Parathyroid adenoma (tissue), 2 donors: ENCODE data around the gene EIF4G1.

Experiments used
- H2AFZ ChIP-seq: fragments of 300-600 bp; sonication (generic); one replicate; pipeline ENCODE4 v1.7.0; 2017; ENCODE audit warnings: antibody characterized with exemption, mild to moderate bottlenecking
- H3K27ac ChIP-seq: fragments of 300-600 bp; sonication (generic); one replicate; pipeline ENCODE4 v1.7.0; 2017
- H3K27me3 ChIP-seq: fragments of 300-600 bp; sonication (generic); one replicate; pipeline ENCODE4 v1.7.0; 2017; ENCODE audit warnings: low read length; ENCODE audit not compliant: control insufficient read depth, insufficient read depth
- H3K36me3 ChIP-seq: fragments of 300-600 bp; sonication (generic); one replicate; pipeline ENCODE4 v1.7.0; 2017; ENCODE audit warnings: low read length; ENCODE audit not compliant: control insufficient read depth, insufficient read depth
- H3K4me1 ChIP-seq: fragments of 300-600 bp; sonication (generic); one replicate; pipeline ENCODE4 v1.7.0; 2017; ENCODE audit warnings: control low read depth
- H3K4me2 ChIP-seq: fragments of 300-600 bp; sonication (generic); one replicate; pipeline ENCODE4 v1.7.0; 2017; ENCODE audit warnings: low read length
- H3K4me3 ChIP-seq: fragments of 300-600 bp; sonication (generic); one replicate; pipeline ENCODE4 v1.7.0; 2017; ENCODE audit warnings: low read depth, low read length
- H3K79me2 ChIP-seq: fragments of 300-600 bp; sonication (generic); one replicate; pipeline ENCODE4 v1.7.0; 2017; ENCODE audit warnings: control low read depth
- H3K9ac ChIP-seq: fragments of 300-600 bp; sonication (generic); one replicate; pipeline ENCODE4 v1.7.0; 2017; ENCODE audit warnings: mild to moderate bottlenecking
- H3K9me3 ChIP-seq: fragments of 300-600 bp; sonication (generic); one replicate; pipeline ENCODE4 v1.7.0; 2017; ENCODE audit warnings: low read length; ENCODE audit not compliant: control insufficient read depth
- TF ChIP-seq, protein P1 (sequence below): fragments of 300-600 bp; sonication (generic); IDR thresholded peaks from one replicate; pipeline ENCODE4 v1.7.0; 2017; ENCODE audit warnings: antibody characterized with exemption, mild to moderate bottlenecking
- donor health status: primary hyperparathyroidism.

Gene EIF4G1

DNA sequence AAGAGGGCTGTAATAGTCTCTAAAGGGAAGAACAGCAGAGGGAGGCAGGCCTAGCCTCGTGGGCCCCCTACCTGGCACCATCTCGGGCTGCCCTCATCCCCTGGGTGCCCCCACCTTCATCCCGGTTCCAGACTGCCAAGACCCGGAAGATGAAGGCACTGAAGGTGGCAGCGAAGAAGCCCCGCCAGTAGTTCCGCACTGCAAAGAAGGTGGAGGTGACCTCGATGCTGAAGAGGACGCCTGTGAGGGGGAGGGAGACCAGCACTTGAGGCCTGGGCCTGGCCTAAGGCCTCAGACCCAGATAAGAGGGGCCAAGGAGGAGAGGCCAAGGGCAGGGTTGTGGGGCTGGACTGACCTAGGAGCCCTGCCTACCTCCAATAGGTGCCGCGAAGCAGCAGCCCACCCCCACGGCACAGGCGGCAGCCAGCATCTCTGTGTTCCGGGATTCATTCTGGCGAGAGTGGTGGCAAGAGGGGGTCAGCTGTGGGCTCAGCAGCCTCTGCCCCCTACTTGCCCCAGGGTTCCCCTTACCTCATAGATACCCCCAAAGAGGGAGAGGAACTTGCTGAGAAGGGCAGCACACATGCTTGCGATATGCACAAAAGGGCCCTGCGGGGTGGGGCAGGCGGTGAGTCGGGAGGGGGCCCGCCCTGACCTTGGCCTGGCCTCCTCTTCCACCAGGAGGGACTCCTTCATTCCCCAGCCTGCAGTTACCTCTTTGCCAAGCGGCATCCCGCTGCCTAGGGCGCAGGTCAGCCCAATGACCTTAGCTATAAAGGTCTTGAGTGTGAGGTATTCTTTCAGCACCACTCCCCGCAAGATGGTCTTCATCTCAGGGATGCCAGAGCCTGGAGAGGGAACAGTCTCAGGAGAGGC is 43.1 kb downstream of the EIF4G1 start:
- no peaks in the 10 kb centered on the region for H3K9me3 ChIP-seq
- H3K27me3 ChIP-seq, result no peaks in the 10 kb centered on the region
- H3K79me2 ChIP-seq, result peaks cover 3% of the 10 kb centered on the region
- no peak overlapping the region for H2AFZ ChIP-seq
- H3K9ac ChIP-seq, result no peak overlapping the region
- TF ChIP-seq, protein P1, sequence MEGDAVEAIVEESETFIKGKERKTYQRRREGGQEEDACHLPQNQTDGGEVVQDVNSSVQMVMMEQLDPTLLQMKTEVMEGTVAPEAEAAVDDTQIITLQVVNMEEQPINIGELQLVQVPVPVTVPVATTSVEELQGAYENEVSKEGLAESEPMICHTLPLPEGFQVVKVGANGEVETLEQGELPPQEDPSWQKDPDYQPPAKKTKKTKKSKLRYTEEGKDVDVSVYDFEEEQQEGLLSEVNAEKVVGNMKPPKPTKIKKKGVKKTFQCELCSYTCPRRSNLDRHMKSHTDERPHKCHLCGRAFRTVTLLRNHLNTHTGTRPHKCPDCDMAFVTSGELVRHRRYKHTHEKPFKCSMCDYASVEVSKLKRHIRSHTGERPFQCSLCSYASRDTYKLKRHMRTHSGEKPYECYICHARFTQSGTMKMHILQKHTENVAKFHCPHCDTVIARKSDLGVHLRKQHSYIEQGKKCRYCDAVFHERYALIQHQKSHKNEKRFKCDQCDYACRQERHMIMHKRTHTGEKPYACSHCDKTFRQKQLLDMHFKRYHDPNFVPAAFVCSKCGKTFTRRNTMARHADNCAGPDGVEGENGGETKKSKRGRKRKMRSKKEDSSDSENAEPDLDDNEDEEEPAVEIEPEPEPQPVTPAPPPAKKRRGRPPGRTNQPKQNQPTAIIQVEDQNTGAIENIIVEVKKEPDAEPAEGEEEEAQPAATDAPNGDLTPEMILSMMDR, result no peak
- no peak overlapping the region for H3K4me2 ChIP-seq
- no peak overlapping the region for H3K27ac ChIP-seq
- H3K36me3 ChIP-seq, result no peaks in the 10 kb centered on the region
- no peak overlapping the region for H3K4me3 ChIP-seq
- H3K4me1 ChIP-seq, result peaks cover 4% of the 10 kb centered on the region

DNA sequence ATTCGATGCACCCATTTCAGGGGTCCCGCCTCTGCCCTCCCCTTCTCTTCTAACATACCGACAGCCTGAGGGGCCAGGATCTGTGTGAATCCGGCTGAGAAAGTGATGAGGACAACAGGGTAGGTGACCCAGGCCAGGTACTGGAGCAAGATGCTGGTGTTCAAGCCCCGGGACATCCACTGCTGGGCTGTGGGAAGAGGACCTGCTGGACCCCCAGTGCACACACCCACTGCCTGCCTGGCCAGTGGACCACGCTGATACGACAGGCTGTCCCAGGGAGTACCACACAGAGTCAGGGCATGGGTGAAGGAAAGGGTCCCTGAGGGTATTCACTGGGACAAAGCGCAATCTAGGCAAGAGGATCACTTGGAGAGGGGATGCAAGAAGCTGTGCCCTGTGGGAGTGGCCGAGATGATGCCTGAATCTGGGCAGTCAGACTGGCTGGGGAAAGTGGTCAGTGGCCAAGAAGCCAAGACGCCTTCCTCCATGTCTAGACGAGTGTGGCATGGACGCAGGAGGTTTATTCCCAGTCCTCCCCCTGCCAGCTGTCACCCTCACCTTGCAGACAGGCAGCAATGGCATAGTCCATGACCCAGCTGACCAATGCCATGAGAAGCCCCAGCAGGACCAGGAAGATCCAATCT is 43.8 kb downstream of the EIF4G1 start:
- Histone ChIP-seq H3K4me3 (no peak overlapping the region), H3K27me3 (no peaks in the 10 kb centered on the region), H3K9me3 (no peaks in the 10 kb centered on the region), H3K4me1 (peaks cover 4% of the 10 kb centered on the region), H3K9ac (no peak overlapping the region), H3K4me2 (no peak overlapping the region), H3K27ac (no peak overlapping the region), H3K79me2 (peaks cover 3% of the 10 kb centered on the region), H2AFZ (no peak overlapping the region), H3K36me3 (no peaks in the 10 kb centered on the region)
- TF ChIP-seq, protein P1, result no peak

DNA sequence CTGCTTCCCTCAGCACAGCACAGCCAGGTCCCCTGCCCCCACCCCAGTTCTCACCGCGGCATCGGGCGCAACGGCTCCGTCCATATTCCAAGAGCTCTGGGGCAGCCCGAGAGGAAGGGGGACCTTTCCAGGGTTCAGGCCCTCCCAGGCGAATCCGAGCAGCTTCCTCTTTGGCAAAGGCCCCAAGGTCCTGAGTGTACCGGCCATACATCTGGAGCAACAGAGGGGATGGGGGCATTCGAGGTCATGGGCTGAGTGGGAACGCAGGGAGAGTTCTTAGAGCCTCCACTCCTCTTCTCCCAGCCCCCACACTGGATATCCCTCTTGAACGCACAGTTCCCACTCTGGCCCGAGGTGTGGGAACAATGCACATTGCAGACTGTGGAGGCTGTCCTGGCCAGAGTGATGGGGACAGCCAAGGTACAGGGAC is 44.5 kb downstream of the EIF4G1 start:
- Histone ChIP-seq H2AFZ (no peak overlapping the region), H3K4me1 (peaks cover 7% of the 10 kb centered on the region), H3K4me3 (no peak overlapping the region), H3K4me2 (no peak overlapping the region), H3K9me3 (no peaks in the 10 kb centered on the region), H3K79me2 (peaks cover 8% of the 10 kb centered on the region), H3K36me3 (no peaks in the 10 kb centered on the region), H3K9ac (no peak overlapping the region), H3K27ac (no peak overlapping the region), H3K27me3 (no peaks in the 10 kb centered on the region)
- TF ChIP-seq, protein P1, result no peak

DNA sequence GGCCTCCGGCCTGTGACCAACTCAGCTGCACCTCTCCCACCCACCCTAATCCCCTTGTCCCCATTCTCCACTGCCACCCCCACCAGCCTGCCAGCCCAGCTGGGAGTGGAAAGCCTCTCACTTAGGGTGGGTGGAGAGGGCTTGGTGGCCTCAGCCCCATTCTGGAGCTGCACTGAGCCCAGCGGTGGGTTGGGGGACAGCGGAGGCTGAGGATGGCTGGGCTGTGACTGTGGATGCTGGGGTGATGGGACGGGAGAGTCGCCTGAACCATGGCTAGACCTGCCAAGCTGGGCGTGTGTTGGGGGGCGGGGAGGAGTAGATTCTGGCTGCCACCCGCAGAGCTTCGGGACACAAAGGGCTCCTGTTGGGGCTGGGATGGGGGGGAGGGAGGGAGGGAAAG is 45.2 kb downstream of the EIF4G1 start:
- H3K27ac ChIP-seq, result no peak overlapping the region
- H3K36me3 ChIP-seq, result no peaks in the 10 kb centered on the region
- H3K9me3 ChIP-seq, result no peaks in the 10 kb centered on the region
- peaks cover 12% of the 10 kb centered on the region for H3K79me2 ChIP-seq
- H3K27me3 ChIP-seq, result no peaks in the 10 kb centered on the region
- TF ChIP-seq, protein P1, result no peak
- no peak overlapping the region for H2AFZ ChIP-seq
- no peak overlapping the region for H3K4me2 ChIP-seq
- H3K9ac ChIP-seq, result no peak overlapping the region
- peaks cover 14% of the 10 kb centered on the region for H3K4me1 ChIP-seq
- H3K4me3 ChIP-seq, result no peak overlapping the region
